ENCODE measurements around the gene PAPOLB.

The PAPOLB gene

DNA sequence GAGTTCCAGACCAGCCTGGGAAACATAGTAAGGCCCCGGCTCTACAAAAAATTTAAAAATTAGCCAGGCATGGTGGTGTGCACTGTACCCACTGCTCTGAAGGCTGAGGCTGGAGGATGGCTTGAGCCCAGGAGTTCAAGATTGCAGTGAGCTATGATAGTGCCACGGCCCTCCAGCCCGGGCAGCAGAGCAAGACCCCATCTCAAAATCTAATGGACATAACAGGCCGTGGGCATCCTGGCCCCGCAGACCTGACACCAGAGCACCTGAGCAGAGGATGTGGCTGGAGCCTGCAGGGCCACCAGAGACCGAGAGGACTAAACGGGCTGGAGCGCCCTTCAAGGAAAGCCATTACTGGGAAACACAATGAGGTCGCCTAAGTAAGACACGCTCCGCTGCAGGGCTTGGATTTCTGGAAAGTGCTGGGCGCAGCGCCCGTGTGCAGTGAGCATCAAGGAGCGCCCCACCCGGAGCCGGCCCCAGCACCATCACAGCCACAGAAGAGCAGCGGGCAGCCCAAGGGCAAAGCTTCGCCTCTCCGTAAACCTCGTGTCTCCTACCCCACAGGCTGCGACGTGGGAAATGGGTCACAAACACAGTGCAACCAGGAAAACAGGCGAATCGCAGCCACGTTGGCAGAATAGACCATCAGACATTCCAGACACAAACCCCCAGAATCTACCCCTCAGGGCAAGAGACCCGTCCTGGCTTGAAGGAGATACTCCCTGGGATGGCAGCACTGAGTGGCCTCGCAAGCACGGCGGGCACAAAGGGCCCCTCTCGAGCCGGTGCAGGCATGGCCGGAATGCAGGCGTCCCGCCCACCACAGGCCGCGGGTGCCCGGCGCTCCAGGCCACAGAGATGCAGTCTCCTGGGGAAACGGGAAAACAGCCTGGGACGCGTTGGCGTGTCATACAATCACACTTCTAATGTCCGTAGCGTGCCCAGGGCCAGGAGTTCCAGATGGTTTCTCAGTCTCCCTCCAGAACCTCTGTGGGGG lies 16.8 kb upstream of the PAPOLB start:
- no peak for DNase-seq (ENCODE audit: low read depth in 2 of 2)

DNA sequence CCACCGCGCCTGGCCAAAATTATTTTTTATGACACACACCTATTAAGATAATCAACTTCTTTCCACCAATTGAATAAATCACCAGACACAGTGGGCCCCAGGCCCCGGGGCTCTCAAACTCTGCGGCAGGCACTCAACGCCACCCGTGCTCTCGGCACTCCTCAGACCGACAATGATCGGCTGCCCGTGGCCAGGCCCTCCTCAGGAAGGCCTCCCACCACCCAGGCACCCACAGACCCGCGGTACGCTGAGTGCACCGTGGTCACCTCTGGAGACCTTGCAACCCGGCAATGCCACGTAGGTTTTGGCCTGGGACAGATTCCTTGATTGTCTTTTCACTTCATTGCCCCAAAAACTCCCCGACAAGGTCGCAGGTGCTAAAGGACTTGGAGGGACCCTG lies 14.8 kb upstream of the PAPOLB start:
- no peak for DNase-seq (ENCODE audit: low read depth in 2 of 2)

DNA sequence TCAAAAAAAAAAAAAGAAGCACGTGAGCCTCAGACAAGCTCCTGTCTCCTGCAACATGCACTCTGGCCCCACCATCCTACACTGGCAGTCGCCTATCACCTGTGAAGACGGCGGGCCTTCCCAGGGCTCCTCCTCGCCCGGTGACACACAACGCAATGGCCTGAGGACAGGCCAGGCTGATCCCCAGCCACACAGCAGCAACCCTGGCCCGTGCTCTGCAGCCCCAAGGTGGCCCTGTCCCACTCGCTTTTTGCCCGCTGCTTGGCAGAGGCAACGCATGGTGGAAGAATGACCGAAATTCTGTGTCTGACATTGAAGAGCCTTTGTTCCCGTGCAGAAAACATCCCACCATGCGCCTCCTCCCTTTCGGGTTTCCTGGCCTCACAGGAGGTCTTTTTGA lies 13.6 kb upstream of the PAPOLB start:
- no peak for DNase-seq (ENCODE audit: low read depth in 2 of 2)

DNA sequence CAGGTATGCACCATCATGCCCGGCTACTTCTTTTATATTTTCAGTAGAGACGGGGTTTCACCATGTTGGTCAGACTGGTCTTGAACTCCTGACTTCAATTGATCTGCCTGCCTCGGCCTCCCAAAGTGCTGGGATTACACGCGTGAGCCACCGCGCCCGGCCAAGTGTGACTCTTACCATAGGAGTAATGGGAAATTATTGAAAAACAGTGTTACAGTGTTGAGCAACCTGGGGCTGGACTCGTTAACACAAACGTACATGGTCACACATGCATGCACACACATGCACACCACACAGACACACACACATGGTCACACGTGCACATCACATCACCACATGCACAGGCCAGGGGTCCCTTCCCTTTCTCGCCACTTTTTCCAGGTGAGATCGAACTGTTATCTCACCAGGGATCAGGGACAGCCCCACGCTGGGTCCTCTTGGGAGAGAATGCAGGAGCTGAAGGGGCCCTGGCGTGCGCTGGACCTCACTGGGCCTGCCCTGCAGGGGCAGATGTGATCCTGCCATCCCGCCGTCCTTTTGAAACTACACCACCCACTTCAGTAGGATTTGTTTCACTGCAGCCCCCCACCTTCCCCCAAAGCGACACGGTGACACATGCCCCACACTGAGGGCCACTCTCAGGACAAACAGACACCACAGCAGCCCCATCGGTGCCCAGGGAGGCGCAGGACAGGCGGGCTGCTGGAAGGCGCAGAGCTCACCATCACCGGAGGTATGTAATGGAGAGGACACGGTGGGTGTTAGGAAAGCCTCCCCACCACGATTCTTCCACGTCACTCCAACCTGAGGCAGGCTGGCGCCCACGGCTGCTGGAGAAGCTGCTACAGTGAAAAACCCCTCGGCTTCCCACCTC lies 11.5 kb upstream of the PAPOLB start:
- no peak for DNase-seq (ENCODE audit: low read depth in 2 of 2)

DNA sequence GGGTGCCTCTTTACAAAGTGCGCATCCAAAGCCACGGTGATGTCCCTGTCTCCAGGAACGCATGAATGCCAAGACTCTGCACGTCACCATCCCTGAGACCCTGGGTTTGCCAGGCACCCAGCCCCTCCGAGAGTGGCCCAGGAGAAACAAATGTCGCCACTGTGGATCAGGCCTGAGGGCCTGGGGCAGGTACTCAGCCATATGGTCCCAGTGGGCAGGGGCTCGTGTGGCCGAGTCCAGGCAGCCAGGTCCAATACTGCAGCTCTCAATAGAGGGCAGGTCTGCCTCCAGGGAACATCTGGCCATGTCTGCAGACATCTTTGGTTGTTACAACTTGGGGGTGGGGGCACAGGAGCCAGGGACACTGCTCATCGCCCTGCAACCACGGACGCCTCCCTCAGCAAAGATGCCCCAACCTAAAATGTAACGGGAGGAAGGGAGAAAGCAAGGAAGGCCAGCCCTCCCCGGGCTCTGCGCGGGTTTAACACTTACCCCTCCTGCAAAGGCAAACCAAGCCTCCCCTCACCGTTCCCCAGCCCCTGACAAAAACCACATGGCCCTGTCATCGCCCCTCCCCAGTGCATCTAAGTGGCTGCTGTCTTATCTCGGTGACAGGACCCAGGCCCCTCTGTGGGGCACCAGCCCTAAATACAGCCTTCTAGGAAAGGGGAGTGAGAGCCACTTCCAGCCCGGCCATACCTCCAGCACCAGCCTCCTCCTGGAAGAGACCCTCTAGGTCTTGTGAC lies 10.3 kb upstream of the PAPOLB start:
- no peak for DNase-seq (ENCODE audit: low read depth in 2 of 2)

DNA sequence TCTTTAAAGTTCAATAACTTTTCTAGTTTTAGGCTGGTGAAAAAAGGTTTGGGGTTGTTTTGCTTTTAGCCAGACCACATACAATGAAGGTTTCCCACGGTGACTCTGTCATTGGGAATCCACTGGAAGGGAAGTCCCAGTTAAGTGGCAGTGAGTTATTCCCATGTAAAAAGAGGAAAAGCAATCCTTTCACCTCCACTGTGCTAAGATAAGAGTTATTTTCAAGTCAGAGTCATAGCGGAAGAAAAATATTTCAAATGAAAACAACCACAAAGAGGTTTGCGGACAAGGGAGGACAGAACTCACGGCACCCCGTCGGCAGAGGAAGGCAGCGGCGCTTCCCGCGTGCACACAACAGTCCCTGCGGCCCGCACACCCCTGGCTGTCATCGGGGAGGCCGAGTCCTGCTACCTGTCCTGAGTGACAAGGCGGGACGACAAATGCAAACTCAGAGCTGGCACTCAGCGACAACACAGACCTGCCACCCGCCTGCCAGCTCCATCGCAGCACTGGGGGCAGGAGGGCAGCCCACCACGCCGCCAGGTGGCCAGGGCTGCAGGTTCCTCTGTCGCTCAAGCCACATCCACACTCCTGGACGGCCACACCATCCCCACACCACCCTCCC lies 9.3 kb upstream of the PAPOLB start:
- no peak for DNase-seq (ENCODE audit: low read depth in 2 of 2)

DNA sequence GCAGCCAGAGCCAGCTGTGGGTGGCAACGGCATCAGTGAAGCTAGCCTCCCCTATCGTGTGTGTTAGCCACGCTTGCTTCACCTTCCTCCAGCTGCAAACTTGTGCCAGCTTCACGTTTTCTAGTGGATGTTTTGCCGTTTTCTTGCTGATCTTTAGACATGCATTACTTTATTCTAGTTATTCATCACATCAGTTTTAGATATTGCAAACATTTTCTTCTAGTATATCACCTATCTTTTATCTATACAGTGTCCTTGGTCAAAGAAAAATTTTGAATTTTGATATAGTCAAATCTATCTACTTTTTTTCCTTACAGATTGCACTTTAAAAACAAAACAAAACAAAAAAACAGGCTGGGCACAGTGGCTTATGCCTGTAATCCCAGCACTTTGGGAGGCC lies 6.7 kb upstream of the PAPOLB start:
- no peak for DNase-seq (ENCODE audit: low read depth in 2 of 2)

DNA sequence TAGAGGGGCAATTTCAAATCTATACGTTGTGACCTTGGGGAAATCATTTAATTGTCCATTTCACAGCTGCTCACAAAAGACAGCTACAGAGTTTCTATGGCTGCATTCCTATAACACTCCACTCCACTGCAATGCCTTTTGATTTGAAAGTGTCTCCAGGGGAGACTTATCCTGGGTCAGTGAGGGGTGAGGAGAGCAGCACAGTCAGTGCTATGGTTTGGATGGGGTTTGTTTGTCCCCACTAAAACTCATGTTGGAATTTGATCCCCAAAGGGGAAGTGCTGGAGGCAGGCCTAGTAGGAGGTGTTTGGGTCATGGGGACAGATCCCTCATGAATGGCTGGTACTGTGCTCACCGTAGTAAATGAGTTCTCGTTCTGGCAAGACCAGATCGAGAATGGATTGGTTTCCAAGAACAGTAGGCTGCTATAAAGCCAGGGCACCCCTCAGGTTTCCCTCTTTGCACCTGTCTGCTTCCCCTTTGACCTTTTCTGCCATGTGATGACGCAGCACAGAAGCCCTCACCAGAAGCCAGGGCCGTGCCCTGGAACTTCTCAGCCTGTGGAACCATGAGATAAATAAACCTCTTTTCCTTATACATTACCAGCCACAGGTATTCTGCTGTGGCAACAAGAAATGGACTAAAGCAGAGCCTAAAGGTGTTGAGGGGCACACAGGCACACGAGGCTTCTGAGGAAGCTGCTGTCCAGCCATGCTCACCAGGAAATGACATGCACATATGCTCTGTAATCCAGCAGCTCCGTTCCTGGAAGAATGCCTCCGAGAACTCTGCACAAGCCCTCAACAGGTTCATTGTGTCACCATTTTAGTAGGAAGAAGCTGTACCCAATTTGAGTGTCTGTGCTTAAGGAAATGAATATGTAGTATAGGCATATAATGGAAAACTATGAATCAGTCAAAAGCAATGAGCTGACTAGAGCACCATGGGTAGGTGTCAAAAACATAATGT lies 5.0 kb upstream of the PAPOLB start:
- no peak for DNase-seq (ENCODE audit: low read depth in 2 of 2)

DNA sequence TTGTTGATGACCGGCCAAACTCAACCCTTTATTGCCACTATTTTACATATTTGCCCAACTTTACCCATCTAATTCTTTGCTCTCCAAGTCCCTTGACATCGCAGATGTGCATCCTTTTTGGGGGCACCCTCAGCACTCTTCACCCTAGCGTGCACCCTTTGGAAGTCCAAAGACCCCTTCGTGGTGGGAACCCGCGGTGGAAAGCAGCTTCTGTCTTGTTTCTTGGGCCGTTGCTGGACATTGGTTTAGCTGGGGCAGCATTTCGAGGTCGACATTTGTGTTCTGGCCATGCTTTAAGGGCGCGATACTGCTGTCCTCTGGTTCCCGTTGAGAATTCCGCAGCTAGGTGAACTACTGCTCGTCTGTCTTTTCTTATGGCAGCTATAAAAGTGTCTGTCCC lies 326 bp upstream of the PAPOLB start:
- no peak for DNase-seq (ENCODE audit: low read depth in 2 of 2)

DNA sequence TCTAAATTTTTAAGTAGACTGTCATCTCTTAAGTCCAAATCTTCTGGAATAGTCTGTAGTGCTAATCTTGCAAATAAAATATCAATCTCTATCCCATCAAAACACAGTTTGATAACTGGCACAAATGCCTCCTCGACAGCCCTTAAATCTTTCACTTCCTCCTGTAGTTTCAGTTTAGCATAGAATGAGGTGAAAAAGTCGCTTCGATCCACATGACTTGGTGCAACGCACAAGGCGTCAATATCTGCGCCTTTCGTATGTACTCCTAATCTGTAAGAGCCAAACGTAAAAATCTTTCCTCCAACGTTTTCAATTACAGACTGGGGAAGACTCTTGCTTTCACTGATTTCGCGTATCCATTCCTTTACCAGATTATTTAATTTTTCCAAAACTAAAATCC lies 603 bp downstream of the PAPOLB start:
- no peak for DNase-seq (ENCODE audit: low read depth in 2 of 2)

DNA sequence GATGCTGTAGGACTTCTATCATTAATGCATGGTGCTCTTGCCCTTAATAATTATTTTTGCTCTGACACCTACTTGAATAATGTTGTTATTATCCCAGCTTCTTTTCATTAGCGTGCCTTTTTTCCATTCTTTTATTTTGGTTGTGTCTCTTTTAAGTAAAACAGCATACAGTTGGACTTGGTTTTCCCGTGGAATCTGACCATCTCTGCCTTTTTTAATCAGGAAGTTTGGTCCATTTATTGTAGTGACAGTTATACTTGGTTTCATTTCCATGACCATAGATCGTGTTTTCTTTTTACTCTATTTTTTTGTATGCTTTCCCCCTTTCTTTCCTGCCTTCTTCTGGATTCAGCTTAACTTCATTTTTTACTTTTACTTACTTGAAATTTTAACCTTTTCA lies 4.6 kb downstream of the PAPOLB start:
- DNase-seq (ENCODE audit: low read depth in 2 of 2) = no peak

DNA sequence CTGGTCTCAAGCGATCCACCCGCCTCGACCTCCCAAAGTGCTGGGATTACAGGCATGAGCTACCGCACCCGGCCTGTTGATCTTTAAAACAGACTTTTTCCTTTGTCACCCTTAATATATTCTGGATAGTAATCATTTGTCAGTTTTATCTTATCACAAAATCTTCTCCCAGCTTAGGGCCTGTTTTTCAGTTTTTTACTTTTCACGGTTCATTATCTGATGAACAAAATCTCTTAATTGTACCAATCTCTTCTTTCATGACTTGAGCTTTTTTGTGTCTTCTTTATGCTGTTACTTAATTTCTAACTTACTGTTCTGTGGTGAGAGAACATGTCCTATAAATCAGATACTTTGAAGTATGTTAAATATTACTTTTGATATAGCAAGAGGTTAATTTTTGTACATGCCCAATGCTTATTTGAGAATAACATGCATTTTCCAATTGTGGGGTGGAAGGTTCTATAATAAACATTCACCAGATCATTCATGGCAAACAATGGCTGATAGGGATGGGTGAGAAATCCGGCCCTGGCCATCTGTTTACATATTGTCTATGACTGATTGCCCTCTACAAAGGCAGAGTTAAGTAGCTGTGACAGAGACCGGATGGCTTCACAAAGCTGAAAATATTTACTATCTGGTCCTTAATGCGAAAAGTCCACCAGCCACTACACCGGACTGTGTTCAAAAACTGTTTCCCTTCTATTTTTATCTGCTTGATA lies 5.3 kb downstream of the PAPOLB start:
- no peak for DNase-seq (ENCODE audit: low read depth in 2 of 2)

DNA sequence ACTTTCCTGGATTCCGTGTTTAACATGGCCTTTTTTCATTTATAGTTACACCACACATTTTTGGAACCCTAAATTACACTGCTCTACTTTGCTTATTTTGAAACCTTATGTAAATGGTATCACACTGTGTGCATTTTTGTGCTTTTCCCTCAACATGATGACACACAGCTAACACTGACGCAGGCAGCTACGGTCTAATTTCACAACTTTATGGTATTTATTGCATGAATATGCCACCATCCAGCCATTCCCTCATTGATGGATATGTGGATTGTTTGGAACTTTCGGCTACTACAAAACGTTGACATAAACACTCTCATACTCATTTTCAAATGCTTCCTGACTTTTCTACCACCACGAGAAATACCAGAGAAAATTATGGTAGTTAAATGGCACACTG lies 6.9 kb downstream of the PAPOLB start:
- DNase-seq (ENCODE audit: low read depth in 2 of 2) = no peak

DNA sequence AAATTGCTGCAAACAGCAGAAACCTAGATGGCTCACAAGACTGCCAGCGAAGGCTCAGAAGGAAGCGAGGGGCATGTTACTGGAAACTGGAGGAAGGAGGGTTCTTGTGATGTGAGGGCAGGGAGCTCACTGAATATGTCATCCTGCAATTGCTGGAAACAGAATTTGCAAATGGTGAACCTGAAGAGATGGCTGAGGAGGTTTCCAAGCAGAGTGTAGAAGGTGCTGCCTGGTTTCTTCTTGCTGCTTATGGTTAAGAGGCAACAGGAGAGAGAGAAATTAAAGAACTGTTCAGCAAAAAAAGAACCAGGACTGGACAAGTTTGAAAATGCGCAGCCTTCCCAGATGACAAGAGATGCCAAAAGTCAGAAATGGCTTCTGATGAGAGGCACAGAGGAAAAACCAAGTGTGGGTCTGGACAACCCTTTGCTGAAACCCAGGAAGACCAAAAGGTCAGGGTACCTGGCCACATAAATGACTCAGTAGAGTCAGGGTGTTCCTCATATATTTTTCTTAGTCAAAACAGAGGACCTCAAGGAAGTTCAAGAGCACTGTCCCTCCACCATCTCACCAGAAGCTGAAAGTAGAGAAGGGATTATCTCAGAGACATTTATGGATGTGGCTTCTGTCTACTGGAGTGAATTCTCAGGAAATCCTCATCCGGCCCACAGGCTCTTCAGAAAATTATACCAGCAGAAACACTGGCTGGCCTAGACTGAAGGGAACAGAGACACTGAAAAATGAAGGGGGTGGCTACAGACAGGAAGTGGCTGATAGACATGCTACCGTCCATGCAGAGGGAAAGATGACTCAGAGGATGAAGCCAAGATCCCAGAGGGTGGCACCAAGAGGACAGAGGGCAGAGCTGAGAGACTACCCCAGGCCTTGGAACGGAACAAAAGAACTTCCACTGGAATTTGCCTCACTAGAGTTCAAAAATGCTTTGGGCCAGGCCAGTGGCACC lies 10.1 kb downstream of the PAPOLB start:
- DNase-seq (ENCODE audit: low read depth in 2 of 2) = no peak

DNA sequence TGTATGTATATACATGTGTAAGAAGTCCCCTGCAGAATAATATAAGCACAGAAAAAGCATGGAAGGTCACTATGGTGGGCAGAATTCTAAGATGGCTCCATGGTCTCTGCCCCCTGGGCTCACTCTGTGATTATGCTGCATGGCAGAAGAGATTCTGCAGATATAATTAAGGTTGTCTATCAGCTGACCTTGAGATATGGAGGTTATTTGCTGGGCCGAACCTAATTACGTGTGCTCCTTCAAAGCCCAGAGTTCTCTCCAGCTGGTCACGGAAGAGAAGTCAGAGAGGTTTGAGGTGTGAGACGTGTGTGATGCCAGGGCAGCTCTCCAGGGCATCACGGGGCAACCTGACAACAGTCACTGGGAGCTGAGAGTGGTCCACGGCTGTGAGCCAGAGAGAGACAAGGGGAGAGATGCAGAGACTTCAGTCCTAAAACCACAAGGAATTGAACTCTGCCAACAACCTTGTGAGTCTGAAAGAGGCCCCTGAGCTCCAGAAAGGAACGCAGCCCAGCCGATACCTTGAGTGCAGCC lies 11.5 kb downstream of the PAPOLB start:
- DNase-seq (ENCODE audit: low read depth in 2 of 2) = no peak

DNA sequence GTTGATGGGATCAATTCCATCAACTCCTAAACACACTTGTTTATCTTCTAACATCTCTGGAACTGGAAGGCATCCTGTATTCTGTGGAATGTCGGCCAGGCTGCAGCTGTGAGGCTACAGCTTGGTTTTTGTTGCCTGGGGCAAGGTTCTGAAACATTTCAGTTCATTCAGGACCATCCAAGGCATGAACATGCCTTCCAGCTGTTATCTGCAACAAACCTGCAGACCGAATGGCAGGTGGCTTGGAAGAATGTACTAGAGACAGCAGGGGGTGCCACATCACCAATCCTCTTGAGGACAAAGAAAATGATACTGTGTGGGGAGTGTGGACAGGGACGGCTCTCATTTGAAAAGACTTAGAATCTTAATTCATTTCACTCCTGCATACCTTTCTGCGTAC lies 12.4 kb downstream of the PAPOLB start:
- DNase-seq (ENCODE audit: low read depth in 2 of 2) = no peak

DNA sequence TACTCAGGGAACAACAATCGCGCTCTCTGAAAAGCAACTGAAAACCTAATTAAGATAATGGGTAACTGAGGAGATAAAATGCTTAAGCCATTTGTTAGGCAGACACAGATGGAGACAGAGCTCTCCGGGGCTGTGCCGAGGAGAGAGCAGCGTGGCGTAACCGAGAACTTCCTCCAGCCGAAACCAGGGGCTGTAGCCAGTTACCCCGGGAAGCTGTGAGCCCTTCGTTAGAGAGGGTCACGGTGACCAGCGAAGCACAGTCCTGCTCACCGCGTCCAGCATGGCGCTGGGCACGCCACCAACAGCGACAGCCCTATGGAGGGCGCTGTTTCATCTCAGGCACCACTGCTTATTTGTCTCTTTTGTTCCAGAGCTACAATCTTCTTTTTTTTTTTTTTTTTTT lies 16.1 kb downstream of the PAPOLB start:
- no peak for DNase-seq (ENCODE audit: low read depth in 2 of 2)

Measured in stimulated activated CD8-positive, alpha-beta memory T cell treated with anti-CD3 and anti-CD28 coated beads, Interleukin-15, amount 100 ng/mL, for 48 hours (primary cell).